Measurements from ENCODE around the gene GRM5. TPM values are rescaled to one million over a fixed set of nuclear protein-coding genes. Genes with fewer than 3 reads are reported as not detected.

The GRM5 gene
- total and polyA plus RNA-seq, 2 donors (not counting 1 experiment from before 2014, with no cell fraction given): not detected

DNA sequence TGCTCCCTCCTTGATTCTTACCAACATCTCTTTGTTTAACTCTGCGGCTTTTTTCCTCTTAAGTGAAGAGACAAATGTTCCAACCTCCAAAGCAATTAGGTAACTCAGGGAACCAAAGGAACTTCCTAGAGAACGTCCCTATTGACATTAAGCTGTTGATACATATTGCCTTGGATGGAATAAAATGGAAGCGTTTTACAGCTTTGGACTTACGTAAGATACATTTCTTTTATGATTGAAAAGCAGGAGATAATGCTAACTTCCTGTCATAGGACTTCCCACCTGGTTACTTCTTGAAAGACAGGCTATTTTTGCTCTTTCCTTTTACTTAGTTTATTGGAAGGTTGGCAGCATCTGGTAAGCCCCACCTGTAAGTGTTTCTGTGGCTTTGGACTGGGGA lies 482.5 kb downstream of the GRM5 start:
- no peak overlapping the region for H2AFZ ChIP-seq (ENCODE audit: insufficient read depth, low read depth, low read length, poor library complexity, severe bottlenecking)
- no peaks in the 10 kb centered on the region for H3K9me3 ChIP-seq (ENCODE audit: control extremely low read depth in 1 of 3, control insufficient read depth in 2 of 3, insufficient read depth in 1 of 3, low read length in 2 of 3)
- H3K27ac Mint-ChIP-seq: no peak overlapping the region
- no peak for TF ChIP-seq EZH2 (IDR thresholded peaks at IDR 0.05; ENCODE audit: borderline replicate concordance, insufficient read depth, low read depth, low read length, poor library complexity, severe bottlenecking)
- TF ChIP-seq, protein P1, sequence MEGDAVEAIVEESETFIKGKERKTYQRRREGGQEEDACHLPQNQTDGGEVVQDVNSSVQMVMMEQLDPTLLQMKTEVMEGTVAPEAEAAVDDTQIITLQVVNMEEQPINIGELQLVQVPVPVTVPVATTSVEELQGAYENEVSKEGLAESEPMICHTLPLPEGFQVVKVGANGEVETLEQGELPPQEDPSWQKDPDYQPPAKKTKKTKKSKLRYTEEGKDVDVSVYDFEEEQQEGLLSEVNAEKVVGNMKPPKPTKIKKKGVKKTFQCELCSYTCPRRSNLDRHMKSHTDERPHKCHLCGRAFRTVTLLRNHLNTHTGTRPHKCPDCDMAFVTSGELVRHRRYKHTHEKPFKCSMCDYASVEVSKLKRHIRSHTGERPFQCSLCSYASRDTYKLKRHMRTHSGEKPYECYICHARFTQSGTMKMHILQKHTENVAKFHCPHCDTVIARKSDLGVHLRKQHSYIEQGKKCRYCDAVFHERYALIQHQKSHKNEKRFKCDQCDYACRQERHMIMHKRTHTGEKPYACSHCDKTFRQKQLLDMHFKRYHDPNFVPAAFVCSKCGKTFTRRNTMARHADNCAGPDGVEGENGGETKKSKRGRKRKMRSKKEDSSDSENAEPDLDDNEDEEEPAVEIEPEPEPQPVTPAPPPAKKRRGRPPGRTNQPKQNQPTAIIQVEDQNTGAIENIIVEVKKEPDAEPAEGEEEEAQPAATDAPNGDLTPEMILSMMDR (IDR thresholded peaks at IDR 0.05): no peak
- ATAC-seq (ENCODE audit: low read depth) (no peak), DNase-seq (no peak)
- H3K27ac ChIP-seq (ENCODE audit: low read length in 2 of 2): no peak overlapping the region
- no peaks in the 10 kb centered on the region for H3K4me1 Mint-ChIP-seq
- H3K4me2 ChIP-seq (replicated peaks; ENCODE audit: low read depth, low read length, poor library complexity, severe bottlenecking): no peak overlapping the region
- POLR2A ChIA-PET: no interaction called here
- H3K27me3 Mint-ChIP-seq: no peaks in the 10 kb centered on the region
- CTCF ChIA-PET: no interaction called here
- no peaks in the 10 kb centered on the region for H4K20me1 ChIP-seq (ENCODE audit: control insufficient read depth, insufficient read depth, low read length, poor library complexity, severe bottlenecking)
- no peaks in the 10 kb centered on the region for H3K4me1 ChIP-seq (ENCODE audit: control insufficient read depth in 2 of 2, insufficient read depth in 2 of 2, low read length in 2 of 2)
- no peaks in the 10 kb centered on the region for H3K79me2 ChIP-seq (ENCODE audit: control insufficient read depth, insufficient read depth, low read length)
- H3K9ac ChIP-seq (ENCODE audit: low read length): no peak overlapping the region
- no peaks in the 10 kb centered on the region for H3K36me3 ChIP-seq (replicated peaks in 1 of 2; ENCODE audit: control extremely low read depth in 1 of 2, control insufficient read depth in 1 of 2, extremely low read depth in 1 of 2, insufficient read depth in 2 of 2, low read length in 1 of 2)
- WGBS (ENCODE audit: insufficient coverage): 100% methylated on average over 2 of the region's 4 CpGs
- no peak overlapping the region for H3K4me3 ChIP-seq (ENCODE audit: control extremely low read depth in 1 of 5, extremely low read depth in 1 of 5, insufficient read depth in 1 of 5, low read depth in 2 of 5, low read length in 4 of 5)
- H3K4me3 Mint-ChIP-seq: no peak overlapping the region
- intact Hi-C loops (cut with micrococcal nuclease): no loop called here
- H3K27me3 ChIP-seq (replicated peaks in 1 of 4; ENCODE audit: control extremely low read depth in 1 of 4, control insufficient read depth in 3 of 4, insufficient read depth in 4 of 4, low read length in 3 of 4): peaks cover 0 to 2% (median 0%) of the 10 kb centered on the region in 4 experiments
- H3K9me3 Mint-ChIP-seq (ENCODE audit: insufficient read depth): no peaks in the 10 kb centered on the region

DNA sequence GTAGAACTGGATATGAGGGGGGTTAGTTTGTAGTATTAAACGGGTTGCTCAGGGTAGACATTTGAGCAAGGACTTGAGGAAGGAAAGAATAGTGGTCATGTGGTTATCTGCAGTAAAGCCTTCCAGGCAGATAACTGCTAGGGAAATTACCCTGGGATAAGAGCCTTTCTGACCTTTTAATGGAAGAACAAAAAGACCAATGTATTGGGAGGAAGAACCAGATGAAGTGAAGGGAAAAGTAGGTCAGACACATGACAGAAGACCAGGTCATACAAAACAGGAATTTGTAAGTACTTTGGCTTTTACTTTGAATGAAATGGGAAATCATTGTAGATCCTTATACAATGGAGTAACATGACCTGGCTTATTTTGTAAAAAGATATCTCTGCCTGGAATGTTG lies 486.3 kb downstream of the GRM5 start:
- H3K9me3 Mint-ChIP-seq (ENCODE audit: insufficient read depth): no peaks in the 10 kb centered on the region
- Histone ChIP-seq H2AFZ (ENCODE audit: insufficient read depth, low read depth, low read length, poor library complexity, severe bottlenecking) (no peak overlapping the region), H3K79me2 (ENCODE audit: control insufficient read depth, insufficient read depth, low read length) (no peaks in the 10 kb centered on the region), H3K9me3 (ENCODE audit: control extremely low read depth in 1 of 3, control insufficient read depth in 2 of 3, insufficient read depth in 1 of 3, low read length in 2 of 3) (no peaks in the 10 kb centered on the region), H3K27ac (ENCODE audit: low read length in 2 of 2) (no peak overlapping the region), H3K4me3 (ENCODE audit: control extremely low read depth in 1 of 5, extremely low read depth in 1 of 5, insufficient read depth in 1 of 5, low read depth in 2 of 5, low read length in 4 of 5) (no peak overlapping the region), H3K36me3 (replicated peaks in 1 of 2; ENCODE audit: control extremely low read depth in 1 of 2, control insufficient read depth in 1 of 2, extremely low read depth in 1 of 2, insufficient read depth in 2 of 2, low read length in 1 of 2) (no peaks in the 10 kb centered on the region), H4K20me1 (ENCODE audit: control insufficient read depth, insufficient read depth, low read length, poor library complexity, severe bottlenecking) (no peaks in the 10 kb centered on the region), H3K4me1 (ENCODE audit: control insufficient read depth in 2 of 2, insufficient read depth in 2 of 2, low read length in 2 of 2) (no peaks in the 10 kb centered on the region), H3K4me2 (replicated peaks; ENCODE audit: low read depth, low read length, poor library complexity, severe bottlenecking) (no peak overlapping the region), H3K9ac (ENCODE audit: low read length) (no peak overlapping the region), H3K27me3 (replicated peaks in 1 of 4; ENCODE audit: control extremely low read depth in 1 of 4, control insufficient read depth in 3 of 4, insufficient read depth in 4 of 4, low read length in 3 of 4) (peaks cover 0 to 4% (median 0%) of the 10 kb centered on the region in 4 experiments)
- DNase-seq: no peak
- TF ChIP-seq, protein P1 (IDR thresholded peaks at IDR 0.05): no peak
- TF ChIP-seq EZH2 (IDR thresholded peaks at IDR 0.05; ENCODE audit: borderline replicate concordance, insufficient read depth, low read depth, low read length, poor library complexity, severe bottlenecking): no peak
- intact Hi-C loops (cut with micrococcal nuclease): no loop called here
- ChIA-PET POLR2A (no interaction called here), CTCF (no interaction called here)
- no peak for ATAC-seq (ENCODE audit: low read depth)
- H3K4me3 Mint-ChIP-seq: no peak overlapping the region
- H3K4me1 Mint-ChIP-seq: no peaks in the 10 kb centered on the region
- peaks cover 6% of the 10 kb centered on the region for H3K27me3 Mint-ChIP-seq
- 53% methylated on average over 1 of the region's 1 CpG for WGBS (ENCODE audit: insufficient coverage)
- H3K27ac Mint-ChIP-seq: no peak overlapping the region
